ENCODE results near the gene SORCS2. TPM values are rescaled to one million over a fixed set of nuclear protein-coding genes. Genes with fewer than 3 reads are reported as not detected.

SORCS2 gene
- total and polyA plus RNA-seq, 2 of the 4 experiments (the other 2 are of a cell fraction) = 0.36 to 0.62 TPM

GRCh38 chr4:7735395-7735794, 543.1 kb downstream of the SORCS2 start:
- no peak for TF ChIP-seq POLR2A (IDR thresholded peaks at IDR 0.05; ENCODE audit: low read depth, low read length)
- TF ChIP-seq RCOR1 (IDR thresholded peaks at IDR 0.05; ENCODE audit: insufficient replicate concordance, low read length) = no peak
- TF ChIP-seq SMC3 (IDR thresholded peaks at IDR 0.05; ENCODE audit: low read depth, low read length) = no peak
- TF ChIP-seq NFE2L2 (IDR thresholded peaks at IDR 0.05; ENCODE audit: low read depth, low read length) = no peak
- no peak for TF ChIP-seq MAZ (IDR thresholded peaks at IDR 0.05; ENCODE audit: borderline replicate concordance, low read depth, low read length)
- TF ChIP-seq CEBPB (IDR thresholded peaks at IDR 0.05; ENCODE audit: low read depth, low read length) = no peak
- TF ChIP-seq RAD21 (IDR thresholded peaks at IDR 0.05; ENCODE audit: low read length) = no peak
- no peak for TF ChIP-seq USF2 (IDR thresholded peaks at IDR 0.05; ENCODE audit: low read depth, low read length)
- TF ChIP-seq RFX5 (IDR thresholded peaks at IDR 0.05; ENCODE audit: low read depth, low read length) = no peak
- no peak for TF ChIP-seq CHD1 (IDR thresholded peaks at IDR 0.05; ENCODE audit: low read depth, low read length)
- no peak for TF ChIP-seq BHLHE40 (IDR thresholded peaks at IDR 0.05; ENCODE audit: low read depth, low read length)
- TF ChIP-seq MAFK (IDR thresholded peaks at IDR 0.05; ENCODE audit: low read depth, low read length) = no peak
- TF ChIP-seq FOS (IDR thresholded peaks at IDR 0.05; ENCODE audit: low read depth, low read length) = no peak
- TF ChIP-seq ELK1 (IDR thresholded peaks at IDR 0.05; ENCODE audit: borderline replicate concordance, low read depth, low read length) = no peak
- no peak for TF ChIP-seq CTCF (conservative IDR thresholded peaks at IDR 0.05; ENCODE audit: low read depth, low read length)
- no peak for TF ChIP-seq MXI1 (IDR thresholded peaks at IDR 0.05; ENCODE audit: borderline replicate concordance, low read depth, low read length)
- Histone ChIP-seq H3K36me3 (ENCODE audit: control insufficient read depth, insufficient read depth, low read length) (no peaks in the 10 kb centered on the region), H4K20me1 (ENCODE audit: insufficient read depth, low read length) (no peaks in the 10 kb centered on the region; the same call in 1 of the 2 replicates), H3K4me1 (ENCODE audit: control insufficient read depth, insufficient read depth, low read length) (no peaks in the 10 kb centered on the region), H3K4me2 (ENCODE audit: low read depth, low read length) (no peak overlapping the region), H3K27me3 (ENCODE audit: control insufficient read depth, insufficient read depth, low read length) (peaks cover 27% of the 10 kb centered on the region), H3K27ac (ENCODE audit: insufficient read depth, low read length) (no peak overlapping the region), H2AFZ (replicated peaks; ENCODE audit: low read length, poor library complexity) (no peak overlapping the region), H2BK120ac (ENCODE audit: low read depth, low read length) (no peak overlapping the region), H3K14ac (replicated peaks; ENCODE audit: low read depth, low read length) (no peak overlapping the region), H3K18ac (ENCODE audit: low read depth, low read length) (no peak overlapping the region), H3K56ac (ENCODE audit: extremely low read depth, insufficient read depth, low read length) (no peak overlapping the region), H3K9me1 (ENCODE audit: insufficient read depth, low read length) (no peaks in the 10 kb centered on the region), H3K4me3 (ENCODE audit: insufficient read depth, low read depth, low read length) (no peak overlapping the region), H3K9ac (ENCODE audit: low read depth, low read length) (no peak overlapping the region), H3K79me1 (ENCODE audit: low read depth in 1 of 2, low read length in 2 of 2) (no peaks in the 10 kb centered on the region), H2AK5ac (ENCODE audit: low read depth, low read length) (no peak overlapping the region), H4K91ac (ENCODE audit: insufficient read depth, low read depth, low read length) (no peak overlapping the region), H2BK15ac (ENCODE audit: low read depth, low read length) (no peak overlapping the region), H2BK20ac (ENCODE audit: low read depth, low read length) (no peak overlapping the region), H2AK9ac (replicated peaks; ENCODE audit: low read depth, low read length, poor library complexity) (no peak overlapping the region), H3K23ac (ENCODE audit: low read depth, low read length) (no peak overlapping the region), H2BK5ac (ENCODE audit: low read depth, low read length, poor library complexity, severe bottlenecking) (no peak overlapping the region), H3K9me3 (ENCODE audit: control insufficient read depth, insufficient read depth, low read length) (no peaks in the 10 kb centered on the region), H3K4ac (ENCODE audit: low read depth, low read length) (no peak overlapping the region), H4K8ac (ENCODE audit: low read depth in 2 of 2, low read length in 2 of 2) (no peak overlapping the region), H4K5ac (ENCODE audit: low read depth, low read length) (no peak overlapping the region)
- CTCF ChIA-PET = no interaction called here
- intact Hi-C loops (cut with micrococcal nuclease) = no loop called here
- 83% methylated on average over 1 of the region's 5 CpGs; no CpG with 5 or more reads in 1 of the 2 experiments for WGBS, 2 experiments (ENCODE audit: extremely low coverage in 2 of 2, insufficient read length in 1 of 2)
- in situ Hi-C loops (cut with MboI; ENCODE audit: low sequenced_read_pairs) = no loop called here
- dilution Hi-C loops (cut with HindIII; ENCODE audit: low sequenced_read_pairs, unreplicated experiment) = no loop called here
- BruUV-seq (replicated peaks) = no TSS peak
- POLR2A ChIA-PET (ENCODE audit: unreplicated experiment) = no interaction called here
- no peak for ATAC-seq (ENCODE audit: low read depth)
- DNase-seq = no peak
